SU-DHL-6 (cell line): Measurements from ENCODE around the gene CFAP100.

ENCODE experiments used
- CTCF ChIP-seq: fragments of 200-600 bp; sonication (generic); IDR thresholded peaks from one replicate; pipeline ENCODE4 v1.5.1; 2017; ENCODE audit warnings: antibody characterized with exemption, mild to moderate bottlenecking, low read length, moderate library complexity; ENCODE audit not compliant: insufficient read depth, poor library complexity, severe bottlenecking
- EZH2phosphoT487 ChIP-seq: fragments of 200-600 bp; sonication (generic), shearing (Covaris generic); conservative IDR thresholded peaks from 2 replicates; pipeline ENCODE4 v1.6.1; 2018; ENCODE audit warnings: mild to moderate bottlenecking, antibody characterized with exemption, low read length, moderate library complexity, mixed read lengths

- no peak for TF ChIP-seq CTCF
- no peak for TF ChIP-seq EZH2phosphoT487
These were observed 39.5 kb downstream of the CFAP100 start for GRCh38 chr3:126434264-126434590.
